C4-2B (cell line): ENCODE measurements around the gene CTDSP2.
A peak's percentile ranks its signal among the peaks of the same experiment; 100 is the strongest.

ENCODE experiments used
- H3K27ac ChIP-seq: fragments of 450-650 bp; 2 replicates; pipeline ENCODE4 v1.5.1; 2017
- ZFX ChIP-seq: fragments of 450-650 bp; IDR thresholded peaks from 2 replicates; pipeline ENCODE4 v1.6.1; 2017
- TF ChIP-seq, protein P1 (sequence below): fragments of 450-650 bp; conservative IDR thresholded peaks from 2 replicates; pipeline ENCODE4 v1.5.1; 2017; ENCODE audit warnings: mild to moderate bottlenecking

CTDSP2 gene

DNA sequence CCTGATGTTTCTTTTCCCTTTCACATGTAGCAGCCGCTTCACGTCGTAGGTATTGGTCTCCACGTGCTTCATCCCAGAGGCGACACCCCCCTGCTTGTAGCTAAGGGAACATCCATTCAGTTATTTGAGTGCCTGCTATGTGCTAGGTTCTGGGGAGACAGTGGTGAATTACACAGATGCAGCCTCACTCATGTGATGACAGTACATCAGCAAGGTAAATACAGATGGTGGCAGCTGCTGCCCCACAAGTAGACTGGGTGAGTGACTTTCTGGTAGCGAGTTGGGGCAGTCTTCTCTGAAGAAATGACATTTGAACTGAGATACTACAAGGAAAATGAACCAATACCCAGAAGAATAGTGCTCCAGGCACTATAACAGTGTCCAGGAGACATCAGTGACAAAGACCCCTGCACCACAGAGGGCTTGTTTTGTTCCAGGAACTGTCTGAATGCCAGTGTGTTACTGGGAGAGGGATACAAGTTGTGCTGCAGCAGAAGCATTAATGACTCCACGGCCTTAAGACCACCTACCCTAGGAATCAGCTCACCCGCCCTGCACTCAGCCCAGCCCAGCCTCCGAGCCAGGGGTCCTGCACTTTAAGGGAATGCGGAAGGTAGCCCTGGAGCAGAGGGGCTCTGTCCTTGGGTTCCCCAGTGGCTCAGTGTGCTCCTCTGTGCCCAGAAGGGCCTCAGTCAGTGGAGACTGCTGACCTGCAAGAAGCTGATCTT, 35.3 kb downstream of the CTDSP2 start:
- TF ChIP-seq ZFX, result no peak
- TF ChIP-seq, protein P1, sequence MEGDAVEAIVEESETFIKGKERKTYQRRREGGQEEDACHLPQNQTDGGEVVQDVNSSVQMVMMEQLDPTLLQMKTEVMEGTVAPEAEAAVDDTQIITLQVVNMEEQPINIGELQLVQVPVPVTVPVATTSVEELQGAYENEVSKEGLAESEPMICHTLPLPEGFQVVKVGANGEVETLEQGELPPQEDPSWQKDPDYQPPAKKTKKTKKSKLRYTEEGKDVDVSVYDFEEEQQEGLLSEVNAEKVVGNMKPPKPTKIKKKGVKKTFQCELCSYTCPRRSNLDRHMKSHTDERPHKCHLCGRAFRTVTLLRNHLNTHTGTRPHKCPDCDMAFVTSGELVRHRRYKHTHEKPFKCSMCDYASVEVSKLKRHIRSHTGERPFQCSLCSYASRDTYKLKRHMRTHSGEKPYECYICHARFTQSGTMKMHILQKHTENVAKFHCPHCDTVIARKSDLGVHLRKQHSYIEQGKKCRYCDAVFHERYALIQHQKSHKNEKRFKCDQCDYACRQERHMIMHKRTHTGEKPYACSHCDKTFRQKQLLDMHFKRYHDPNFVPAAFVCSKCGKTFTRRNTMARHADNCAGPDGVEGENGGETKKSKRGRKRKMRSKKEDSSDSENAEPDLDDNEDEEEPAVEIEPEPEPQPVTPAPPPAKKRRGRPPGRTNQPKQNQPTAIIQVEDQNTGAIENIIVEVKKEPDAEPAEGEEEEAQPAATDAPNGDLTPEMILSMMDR, result no peak

DNA sequence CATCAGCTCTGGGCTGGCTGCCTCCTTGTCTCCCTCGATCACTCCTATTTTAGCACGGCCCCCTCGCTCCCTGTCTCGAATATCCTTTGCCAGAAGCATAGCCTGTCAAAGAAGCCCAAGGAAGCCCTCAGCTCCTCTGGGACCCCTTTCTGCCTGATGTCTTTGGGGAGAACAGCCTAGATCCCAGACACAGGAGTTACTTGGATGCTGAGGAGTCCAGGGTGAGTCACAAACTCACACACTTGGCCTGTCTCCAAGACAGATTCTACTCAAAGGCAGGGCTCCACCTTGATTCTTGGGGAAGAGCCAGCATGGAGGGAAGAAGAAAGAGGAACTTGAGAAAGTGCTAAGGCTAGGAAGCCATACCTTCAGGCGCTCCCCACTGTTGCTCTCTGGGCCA, 36.1 kb downstream of the CTDSP2 start:
- H3K27ac ChIP-seq, result no peak overlapping the region
- no peak for TF ChIP-seq ZFX
- TF ChIP-seq, protein P1, result no peak

More for the DNA sequence above, 35.3 kb downstream of the CTDSP2 start:
- H3K27ac ChIP-seq, result no peak overlapping the region

DNA sequence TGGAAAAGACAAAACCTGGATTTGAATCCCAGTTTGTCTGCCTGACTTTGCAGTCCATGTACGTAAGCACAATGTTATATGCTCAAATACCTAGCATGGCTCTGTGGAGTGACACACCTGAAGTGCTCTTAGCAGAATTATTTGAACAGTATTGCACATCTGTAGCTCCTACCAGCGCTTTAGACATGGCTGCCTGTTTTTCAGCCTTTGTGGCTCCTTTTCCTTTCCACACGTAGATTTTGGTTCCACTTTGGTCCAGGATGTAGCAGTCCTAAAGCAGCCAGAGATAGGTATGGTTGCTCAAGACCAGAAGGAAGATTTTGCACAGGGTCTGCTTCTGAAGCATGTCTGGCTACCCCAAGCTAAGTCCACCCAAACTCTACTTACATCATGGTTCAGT, 37.1 kb downstream of the CTDSP2 start:
- TF ChIP-seq, protein P1, result no peak
- no peak for TF ChIP-seq ZFX
- H3K27ac ChIP-seq, result no peak overlapping the region

DNA sequence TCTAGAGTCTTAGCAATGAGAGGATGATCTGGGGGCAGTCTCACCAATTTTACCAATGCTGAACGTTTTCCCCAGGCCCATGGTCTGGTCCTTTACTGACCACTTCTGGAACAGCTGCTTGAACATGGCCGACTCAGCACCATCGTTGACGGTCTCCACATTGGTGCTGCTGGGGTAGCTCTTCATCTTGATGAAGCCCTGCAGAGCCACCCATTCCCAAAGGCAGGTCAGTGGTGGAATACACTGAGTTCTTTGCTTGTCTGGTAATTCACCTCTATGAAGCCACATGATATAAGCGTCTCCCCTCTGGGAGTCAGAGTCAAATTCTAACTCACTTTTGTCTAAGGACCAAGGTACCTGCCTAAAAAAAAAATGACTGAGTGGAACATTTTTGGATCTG, 38.2 kb downstream of the CTDSP2 start:
- no peak for TF ChIP-seq ZFX
- TF ChIP-seq, protein P1, result no peak
- no peak overlapping the region for H3K27ac ChIP-seq

DNA sequence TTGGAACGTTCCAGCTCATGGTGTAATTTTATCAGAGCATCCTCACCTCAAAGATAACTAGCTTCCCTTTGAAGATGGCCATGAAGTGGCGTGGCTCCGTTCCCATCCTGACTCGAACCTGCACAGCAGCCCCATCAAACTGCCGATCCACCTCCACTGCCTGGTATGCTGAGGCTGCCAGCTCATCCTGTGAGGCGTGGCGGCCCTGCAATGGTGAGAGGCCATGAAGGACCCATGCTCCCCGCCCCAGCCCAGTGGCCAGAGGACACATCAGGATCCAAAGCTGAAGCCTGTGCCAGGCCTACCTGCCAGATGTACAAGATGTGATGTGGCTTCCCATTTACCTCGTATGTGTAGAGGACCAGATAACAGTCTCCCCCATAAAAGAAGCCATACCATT, 39.2 kb downstream of the CTDSP2 start:
- H3K27ac ChIP-seq, result no peak overlapping the region
- TF ChIP-seq, protein P1, result no peak
- no peak for TF ChIP-seq ZFX

DNA sequence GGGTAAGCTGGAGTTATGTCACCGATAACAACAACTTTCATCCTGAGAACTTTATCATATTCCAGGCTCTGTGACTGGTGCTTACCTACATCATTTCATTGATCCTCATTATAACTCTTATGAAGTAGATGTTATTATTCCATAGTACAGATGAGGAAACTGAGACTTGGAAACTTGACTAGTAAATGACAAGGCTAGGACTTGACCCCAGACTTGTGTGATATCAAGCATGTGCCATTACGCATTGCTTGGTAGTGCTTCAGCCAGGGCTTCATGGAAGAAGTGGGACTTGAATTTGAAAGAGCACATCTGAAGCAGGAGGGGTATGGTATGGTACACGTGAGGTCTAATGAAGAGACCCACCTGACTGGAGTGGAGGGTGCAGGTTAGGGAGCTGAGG, 39.9 kb downstream of the CTDSP2 start:
- H3K27ac ChIP-seq, result no peak overlapping the region
- no peak for TF ChIP-seq ZFX
- TF ChIP-seq, protein P1, result no peak

DNA sequence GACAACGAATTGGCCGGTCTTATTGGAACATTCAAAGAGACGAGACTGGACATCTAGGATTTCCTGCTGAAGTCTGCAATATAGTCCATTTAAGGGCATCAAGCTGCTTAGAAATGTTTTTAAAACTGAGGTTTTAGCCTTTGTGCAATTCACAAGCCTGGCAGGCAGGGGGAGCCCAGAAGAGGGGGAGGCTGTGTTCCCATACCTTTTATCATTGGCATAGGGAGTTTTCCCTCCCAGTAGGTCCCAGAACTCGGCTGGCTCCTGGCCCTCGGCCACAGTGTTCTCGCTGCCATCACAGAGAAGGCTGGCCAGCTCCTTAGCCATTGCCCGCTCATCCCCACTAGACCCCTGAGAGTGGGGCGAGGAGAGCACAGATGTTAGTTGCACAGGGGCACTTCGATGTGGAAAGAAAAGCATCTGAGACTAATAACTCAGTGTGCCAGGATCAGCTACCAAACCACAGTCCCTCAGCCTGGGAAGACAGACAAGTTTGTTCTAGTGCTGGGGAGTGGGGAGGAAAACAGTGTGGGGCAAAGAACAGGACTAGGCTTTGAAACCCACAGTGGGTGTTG, 43.1 kb downstream of the CTDSP2 start:
- H3K27ac ChIP-seq, result no peak overlapping the region
- TF ChIP-seq, protein P1, result peak; percentile 87
- TF ChIP-seq ZFX, result no peak
